LHCN-M2 (cell line): ENCODE results near the gene HOXD12. TPM values are rescaled to one million over a fixed set of nuclear protein-coding genes. Genes with fewer than 3 reads are reported as not detected.

Experiments used
- DNase-seq: peaks from one replicate; pipeline ENCODE4 v3.0.0-alpha.2; 2012; ENCODE audit warnings: low read depth
- polyA plus RNA-seq: library from polyadenylated mRNA; unstranded; fragments of >200 nt; gene quantifications from one replicate; pipeline ENCODE4 v1.2.1, GENCODE V29; 2012; ENCODE audit warnings: missing spikeins
- total RNA-seq: library from RNA; depleted of rRNA; stranded (reverse); fragments of >200 nt; gene quantifications from 2 replicates; pipeline ENCODE4 v1.2.3, GENCODE V29; 2014; rRNA removed

The HOXD12 gene
- total RNA-seq: not detected in 2 replicates
- not detected for polyA plus RNA-seq

- DNase-seq: no peak
Observed at GRCh38 chr2:176099728-176100546, at the start of gene HOXD12. TSS of gene HOXD12 (plus strand) at chr2:176099795. CDS start at chr2:176099802, 7 bp downstream.

- peak; percentile 8 for DNase-seq
Observed at GRCh38 chr2:176056406-176056805, 43.2 kb upstream of the HOXD12 start.

GRCh38 chr2:176063958-176064357 lies 35.6 kb upstream of the HOXD12 start:
- DNase-seq: no peak

- DNase-seq: no peak
Observed at GRCh38 chr2:176066645-176067588, 32.7 kb upstream of the HOXD12 start.

GRCh38 chr2:176067589-176068418 lies 31.8 kb upstream of the HOXD12 start:
- no peak for DNase-seq

- DNase-seq: no peak
Observed at GRCh38 chr2:176068419-176068832, 31.2 kb upstream of the HOXD12 start.

GRCh38 chr2:176071330-176072291 lies 28.0 kb upstream of the HOXD12 start:
- no peak for DNase-seq

GRCh38 chr2:176072292-176072669 lies 27.3 kb upstream of the HOXD12 start:
- DNase-seq: no peak

- no peak for DNase-seq
Observed at GRCh38 chr2:176072951-176073904, 26.4 kb upstream of the HOXD12 start.

GRCh38 chr2:176074919-176075425 lies 24.6 kb upstream of the HOXD12 start:
- DNase-seq: no peak

GRCh38 chr2:176075481-176075880 lies 24.1 kb upstream of the HOXD12 start:
- DNase-seq: no peak

- DNase-seq: no peak
Observed at GRCh38 chr2:176076063-176076462, 23.5 kb upstream of the HOXD12 start.

- DNase-seq: no peak
Observed at GRCh38 chr2:176076796-176077195, 22.8 kb upstream of the HOXD12 start.

- no peak for DNase-seq
Observed at GRCh38 chr2:176078541-176079284, 20.9 kb upstream of the HOXD12 start.

- no peak for DNase-seq
Observed at GRCh38 chr2:176079285-176079830, 20.2 kb upstream of the HOXD12 start.

- peak; percentile 45 for DNase-seq
Observed at GRCh38 chr2:176079831-176080539, 19.6 kb upstream of the HOXD12 start.
